GM23248 (cell line): ENCODE measurements around the gene RAB9A.

Experiments used
- EZH2 ChIP-seq: fragments of 200-600 bp; sonication (generic); IDR thresholded peaks from 2 replicates; pipeline ENCODE4 v1.6.1; 2018; ENCODE audit warnings: antibody characterized with exemption, mild to moderate bottlenecking; ENCODE audit not compliant: insufficient read depth, poor library complexity, severe bottlenecking
- EZH2phosphoT487 ChIP-seq: fragments of 200-600 bp; sonication (generic); IDR thresholded peaks from 2 replicates; pipeline ENCODE4 v1.6.1; 2018; ENCODE audit warnings: antibody characterized with exemption, moderate library complexity, mild to moderate bottlenecking, low read depth; ENCODE audit not compliant: insufficient read depth

GRCh38 chrX:13650318-13650717 lies 38.6 kb upstream of the RAB9A start:
- TF ChIP-seq EZH2phosphoT487 (no peak), EZH2 (no peak)
